ENCODE data around the gene VSTM4.

VSTM4 gene

GRCh38 chr10:49023752-49024151 lies 91.6 kb downstream of the VSTM4 start:
- Histone ChIP-seq H4K8ac (ENCODE audit: low read depth, low read length) (no peak overlapping the region), H3K27me3 (ENCODE audit: insufficient read depth, low read length, poor library complexity) (no peaks in the 10 kb centered on the region), H3K18ac (ENCODE audit: low read length) (no peak overlapping the region), H4K5ac (ENCODE audit: low read length) (no peak overlapping the region), H2AK5ac (ENCODE audit: low read length) (no peak overlapping the region), H3K23ac (ENCODE audit: low read length) (no peak overlapping the region), H3K79me2 (ENCODE audit: control insufficient read depth, insufficient read depth, low read length) (no peaks in the 10 kb centered on the region), H3K4me2 (ENCODE audit: low read length) (no peak overlapping the region), H2BK15ac (replicated peaks; ENCODE audit: low read depth) (no peak overlapping the region), H3K27ac (ENCODE audit: low read depth, low read length) (no peak overlapping the region), H2BK120ac (ENCODE audit: low read depth, low read length) (no peak overlapping the region), H3K4ac (ENCODE audit: low read depth, low read length) (no peak overlapping the region), H3K56ac (ENCODE audit: low read length) (no peak overlapping the region), H3K9ac (ENCODE audit: low read length) (no peak overlapping the region), H3K4me1 (ENCODE audit: control insufficient read depth, low read depth, low read length) (no peaks in the 10 kb centered on the region), H3K36me3 (ENCODE audit: control insufficient read depth, insufficient read depth, low read length) (no peaks in the 10 kb centered on the region), H3K4me3 (ENCODE audit: low read length) (no peak overlapping the region), H2BK5ac (ENCODE audit: low read length) (no peak overlapping the region), H3K79me1 (ENCODE audit: low read length) (no peaks in the 10 kb centered on the region)
- DNase-seq, result no peak
- no CpG with 5 or more reads among the region's 5 CpGs for WGBS (ENCODE audit: extremely low coverage, insufficient coverage, low lambda C conversion rate)

DNA sequence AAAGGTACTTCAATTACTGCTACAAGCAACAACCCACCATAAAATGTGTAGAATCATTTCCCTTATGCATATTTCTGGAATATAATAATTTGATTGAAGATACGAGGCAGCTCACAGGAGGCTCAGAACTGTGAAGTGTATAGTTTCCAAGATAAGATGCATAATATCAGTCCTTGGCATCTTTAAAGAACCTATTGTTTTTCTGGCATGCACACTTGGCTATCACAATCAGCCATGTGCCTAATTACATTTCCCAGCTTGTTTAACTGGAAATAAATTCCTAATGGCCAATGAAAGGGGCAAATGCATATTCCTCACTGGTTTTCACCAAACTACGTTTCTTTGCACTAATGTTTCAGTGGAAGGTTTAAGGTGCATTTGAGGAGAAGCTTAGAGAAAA lies 92.3 kb downstream of the VSTM4 start:
- no peak overlapping the region for H3K23ac ChIP-seq (ENCODE audit: low read length)
- H3K4me2 ChIP-seq (ENCODE audit: low read length), result no peak overlapping the region
- H4K8ac ChIP-seq (ENCODE audit: low read depth, low read length), result no peak overlapping the region
- no peak overlapping the region for H2AK5ac ChIP-seq (ENCODE audit: low read length)
- no peaks in the 10 kb centered on the region for H3K79me2 ChIP-seq (ENCODE audit: control insufficient read depth, insufficient read depth, low read length)
- no peak overlapping the region for H2BK120ac ChIP-seq (ENCODE audit: low read depth, low read length)
- H3K79me1 ChIP-seq (ENCODE audit: low read length), result no peaks in the 10 kb centered on the region
- H3K4me3 ChIP-seq (ENCODE audit: low read length), result no peak overlapping the region
- H3K27me3 ChIP-seq (ENCODE audit: insufficient read depth, low read length, poor library complexity), result no peaks in the 10 kb centered on the region
- WGBS (ENCODE audit: extremely low coverage, insufficient coverage, low lambda C conversion rate), result no CpG with 5 or more reads among the region's 2 CpGs
- DNase-seq, result no peak
- H3K56ac ChIP-seq (ENCODE audit: low read length), result no peak overlapping the region
- no peak overlapping the region for H4K5ac ChIP-seq (ENCODE audit: low read length)
- no peak overlapping the region for H2BK5ac ChIP-seq (ENCODE audit: low read length)
- no peak overlapping the region for H3K18ac ChIP-seq (ENCODE audit: low read length)
- no peak overlapping the region for H3K27ac ChIP-seq (ENCODE audit: low read depth, low read length)
- H3K4ac ChIP-seq (ENCODE audit: low read depth, low read length), result no peak overlapping the region
- no peak overlapping the region for H2BK15ac ChIP-seq (replicated peaks; ENCODE audit: low read depth)
- H3K4me1 ChIP-seq (ENCODE audit: control insufficient read depth, low read depth, low read length), result no peaks in the 10 kb centered on the region
- no peaks in the 10 kb centered on the region for H3K36me3 ChIP-seq (ENCODE audit: control insufficient read depth, insufficient read depth, low read length)
- H3K9ac ChIP-seq (ENCODE audit: low read length), result no peak overlapping the region

DNA sequence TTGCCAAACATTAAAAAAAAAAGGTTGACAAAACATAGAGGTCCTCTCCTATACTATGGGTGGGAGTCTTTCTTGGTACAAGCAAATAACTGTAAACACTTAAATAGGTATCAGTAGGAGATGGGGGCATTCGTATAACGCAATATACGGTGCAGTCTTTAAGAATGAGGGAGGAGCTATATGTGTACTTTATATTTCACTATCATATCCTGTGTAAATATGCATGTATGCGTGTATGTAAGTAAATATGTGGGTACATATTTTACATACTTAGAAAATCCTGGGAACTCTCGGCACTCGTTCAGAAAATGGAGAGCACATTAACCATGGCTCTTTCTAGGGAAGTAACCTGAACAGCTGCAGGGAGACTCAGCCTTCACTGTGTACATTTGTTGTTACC lies 93.6 kb downstream of the VSTM4 start:
- H4K8ac ChIP-seq (ENCODE audit: low read depth, low read length), result no peak overlapping the region
- H4K5ac ChIP-seq (ENCODE audit: low read length), result no peak overlapping the region
- H3K4me3 ChIP-seq (ENCODE audit: low read length), result no peak overlapping the region
- no peak overlapping the region for H2BK5ac ChIP-seq (ENCODE audit: low read length)
- H3K79me1 ChIP-seq (ENCODE audit: low read length), result no peaks in the 10 kb centered on the region
- no peak overlapping the region for H3K23ac ChIP-seq (ENCODE audit: low read length)
- no peak overlapping the region for H3K4me2 ChIP-seq (ENCODE audit: low read length)
- H2AK5ac ChIP-seq (ENCODE audit: low read length), result no peak overlapping the region
- WGBS (ENCODE audit: extremely low coverage, insufficient coverage, low lambda C conversion rate), result no CpG with 5 or more reads among the region's 6 CpGs
- H3K4me1 ChIP-seq (ENCODE audit: control insufficient read depth, low read depth, low read length), result no peaks in the 10 kb centered on the region
- H2BK15ac ChIP-seq (replicated peaks; ENCODE audit: low read depth), result no peak overlapping the region
- no peak overlapping the region for H3K9ac ChIP-seq (ENCODE audit: low read length)
- no peak overlapping the region for H3K4ac ChIP-seq (ENCODE audit: low read depth, low read length)
- no peaks in the 10 kb centered on the region for H3K36me3 ChIP-seq (ENCODE audit: control insufficient read depth, insufficient read depth, low read length)
- H3K27ac ChIP-seq (ENCODE audit: low read depth, low read length), result no peak overlapping the region
- no peak overlapping the region for H2BK120ac ChIP-seq (ENCODE audit: low read depth, low read length)
- no peak overlapping the region for H3K56ac ChIP-seq (ENCODE audit: low read length)
- no peak overlapping the region for H3K18ac ChIP-seq (ENCODE audit: low read length)
- no peaks in the 10 kb centered on the region for H3K27me3 ChIP-seq (ENCODE audit: insufficient read depth, low read length, poor library complexity)
- no peak for DNase-seq
- H3K79me2 ChIP-seq (ENCODE audit: control insufficient read depth, insufficient read depth, low read length), result no peaks in the 10 kb centered on the region

- no CpG with 5 or more reads among the region's 4 CpGs for WGBS (ENCODE audit: extremely low coverage, insufficient coverage, low lambda C conversion rate)
- Histone ChIP-seq H2BK5ac (ENCODE audit: low read length) (no peak overlapping the region), H3K56ac (ENCODE audit: low read length) (no peak overlapping the region), H3K4me2 (ENCODE audit: low read length) (no peak overlapping the region), H4K5ac (ENCODE audit: low read length) (no peak overlapping the region), H3K18ac (ENCODE audit: low read length) (no peak overlapping the region), H2AK5ac (ENCODE audit: low read length) (no peak overlapping the region), H3K4me1 (ENCODE audit: control insufficient read depth, low read depth, low read length) (no peaks in the 10 kb centered on the region), H2BK15ac (replicated peaks; ENCODE audit: low read depth) (no peak overlapping the region), H4K8ac (ENCODE audit: low read depth, low read length) (no peak overlapping the region), H3K23ac (ENCODE audit: low read length) (no peak overlapping the region), H2BK120ac (ENCODE audit: low read depth, low read length) (no peak overlapping the region), H3K4me3 (ENCODE audit: low read length) (no peak overlapping the region), H3K79me1 (ENCODE audit: low read length) (no peaks in the 10 kb centered on the region), H3K36me3 (ENCODE audit: control insufficient read depth, insufficient read depth, low read length) (no peaks in the 10 kb centered on the region), H3K4ac (ENCODE audit: low read depth, low read length) (no peak overlapping the region), H3K27me3 (ENCODE audit: insufficient read depth, low read length, poor library complexity) (no peaks in the 10 kb centered on the region), H3K9ac (ENCODE audit: low read length) (no peak overlapping the region), H3K79me2 (ENCODE audit: control insufficient read depth, insufficient read depth, low read length) (no peaks in the 10 kb centered on the region), H3K27ac (ENCODE audit: low read depth, low read length) (no peak overlapping the region)
- no peak for DNase-seq
Observed at GRCh38 chr10:49015700-49016099, 99.6 kb downstream of the VSTM4 start.

DNA sequence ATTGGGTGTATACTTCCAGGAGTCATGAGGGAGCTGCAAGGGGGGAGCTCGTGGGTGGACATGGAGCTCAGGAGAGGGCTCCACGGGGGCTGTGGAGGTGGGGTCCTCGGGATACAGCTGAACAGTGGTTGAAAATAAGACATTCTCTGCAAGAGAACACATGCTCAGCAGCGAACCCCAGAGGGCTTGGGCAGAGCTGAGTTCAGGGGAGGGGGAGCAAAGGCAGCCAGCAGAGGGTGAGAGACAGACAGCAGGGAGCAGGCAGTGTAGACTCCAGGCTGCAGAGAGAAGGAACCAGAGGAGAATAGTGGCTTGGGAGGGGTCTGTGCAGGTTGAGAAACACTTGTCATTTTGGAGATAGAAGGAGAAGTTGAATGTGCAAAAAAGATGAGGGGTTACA lies 102.7 kb downstream of the VSTM4 start:
- no peak overlapping the region for H2BK15ac ChIP-seq (replicated peaks; ENCODE audit: low read depth)
- H2BK120ac ChIP-seq (ENCODE audit: low read depth, low read length), result no peak overlapping the region
- peak; percentile 33 for DNase-seq
- no peaks in the 10 kb centered on the region for H3K79me1 ChIP-seq (ENCODE audit: low read length)
- no peak overlapping the region for H3K18ac ChIP-seq (ENCODE audit: low read length)
- WGBS (ENCODE audit: extremely low coverage, insufficient coverage, low lambda C conversion rate), result no CpG with 5 or more reads among the region's 4 CpGs
- H3K36me3 ChIP-seq (ENCODE audit: control insufficient read depth, insufficient read depth, low read length), result no peaks in the 10 kb centered on the region
- H3K4me1 ChIP-seq (ENCODE audit: control insufficient read depth, low read depth, low read length), result no peaks in the 10 kb centered on the region
- H4K8ac ChIP-seq (ENCODE audit: low read depth, low read length), result no peak overlapping the region
- H4K5ac ChIP-seq (ENCODE audit: low read length), result no peak overlapping the region
- no peak overlapping the region for H3K9ac ChIP-seq (ENCODE audit: low read length)
- H3K56ac ChIP-seq (ENCODE audit: low read length), result no peak overlapping the region
- H3K79me2 ChIP-seq (ENCODE audit: control insufficient read depth, insufficient read depth, low read length), result no peaks in the 10 kb centered on the region
- no peaks in the 10 kb centered on the region for H3K27me3 ChIP-seq (ENCODE audit: insufficient read depth, low read length, poor library complexity)
- H2BK5ac ChIP-seq (ENCODE audit: low read length), result no peak overlapping the region
- no peak overlapping the region for H3K4me2 ChIP-seq (ENCODE audit: low read length)
- H3K23ac ChIP-seq (ENCODE audit: low read length), result no peak overlapping the region
- no peak overlapping the region for H2AK5ac ChIP-seq (ENCODE audit: low read length)
- no peak overlapping the region for H3K4ac ChIP-seq (ENCODE audit: low read depth, low read length)
- H3K27ac ChIP-seq (ENCODE audit: low read depth, low read length), result no peak overlapping the region
- no peak overlapping the region for H3K4me3 ChIP-seq (ENCODE audit: low read length)

- H3K79me1 ChIP-seq (ENCODE audit: low read length), result no peaks in the 10 kb centered on the region
- H4K5ac ChIP-seq (ENCODE audit: low read length), result no peak overlapping the region
- no CpG with 5 or more reads among the region's 11 CpGs for WGBS (ENCODE audit: extremely low coverage, insufficient coverage, low lambda C conversion rate)
Observed at GRCh38 chr10:49011756-49012155, 103.6 kb downstream of the VSTM4 start.

More at GRCh38 chr10:49011756-49012155, 103.6 kb downstream of the VSTM4 start:
- Histone ChIP-seq H3K79me2 (ENCODE audit: control insufficient read depth, insufficient read depth, low read length) (no peaks in the 10 kb centered on the region), H3K23ac (ENCODE audit: low read length) (no peak overlapping the region), H3K4me3 (ENCODE audit: low read length) (no peak overlapping the region), H3K56ac (ENCODE audit: low read length) (no peak overlapping the region), H2BK120ac (ENCODE audit: low read depth, low read length) (no peak overlapping the region), H3K27me3 (ENCODE audit: insufficient read depth, low read length, poor library complexity) (no peaks in the 10 kb centered on the region), H3K36me3 (ENCODE audit: control insufficient read depth, insufficient read depth, low read length) (no peaks in the 10 kb centered on the region), H3K9ac (ENCODE audit: low read length) (no peak overlapping the region), H2BK5ac (ENCODE audit: low read length) (no peak overlapping the region), H3K18ac (ENCODE audit: low read length) (no peak overlapping the region), H2AK5ac (ENCODE audit: low read length) (no peak overlapping the region), H3K4me1 (ENCODE audit: control insufficient read depth, low read depth, low read length) (no peaks in the 10 kb centered on the region), H4K8ac (ENCODE audit: low read depth, low read length) (no peak overlapping the region), H2BK15ac (replicated peaks; ENCODE audit: low read depth) (no peak overlapping the region), H3K4ac (ENCODE audit: low read depth, low read length) (no peak overlapping the region), H3K4me2 (ENCODE audit: low read length) (no peak overlapping the region), H3K27ac (ENCODE audit: low read depth, low read length) (no peak overlapping the region)
- no peak for DNase-seq

Data from mesendoderm (in vitro differentiated cells).